ENCODE results near the gene ITGA4. TPM values are rescaled to one million over a fixed set of nuclear protein-coding genes. Genes with fewer than 3 reads are reported as not detected.

The ITGA4 gene
- polyA plus RNA-seq, 2 of the 4 experiments (the other 2 are of a cell fraction), result 1.7 to 2.5 TPM

- no peak for TF ChIP-seq KDM1A (IDR thresholded peaks at IDR 0.05; ENCODE audit: low read depth)
- POLR2A ChIA-PET, result no interaction called here
- FAIRE-seq, result no peak
These were observed 36.7 kb upstream of the ITGA4 start for GRCh38 chr2:181420259-181421130.

DNA sequence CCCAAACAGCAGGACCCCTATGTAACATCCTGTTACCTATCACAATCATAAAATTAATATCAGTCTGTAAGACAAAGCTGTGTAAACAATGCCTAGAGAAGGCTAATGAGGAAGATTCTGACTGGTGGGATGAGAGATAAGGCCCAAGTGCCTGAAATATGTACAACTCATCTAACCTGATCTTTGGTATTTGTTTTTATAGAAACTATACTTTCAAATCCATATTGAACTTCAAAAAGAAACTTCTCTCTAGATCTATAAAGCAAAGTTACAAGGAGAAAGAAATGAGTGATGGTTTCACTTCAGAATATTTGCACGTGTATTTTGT lies 36.1 kb upstream of the ITGA4 start:
- FAIRE-seq, result no peak
- Histone ChIP-seq H3K4me3 (no peak overlapping the region), H3K4me2 (no peak overlapping the region), H3K4me1 (no peaks in the 10 kb centered on the region), H3K9me3 (no peaks in the 10 kb centered on the region), H3K27ac (no peak overlapping the region)
- ChIA-PET POLR2A (no interaction called here), CTCF (no interaction called here)
- no peak for DNase-seq (ENCODE audit: low read depth in 1 of 2, low spot score in 1 of 2)
- ATAC-seq, result no peak
- TF ChIP-seq RARB (CRISPR knock-in tag; IDR thresholded peaks at IDR 0.05), result no peak
- TF ChIP-seq, protein P1, sequence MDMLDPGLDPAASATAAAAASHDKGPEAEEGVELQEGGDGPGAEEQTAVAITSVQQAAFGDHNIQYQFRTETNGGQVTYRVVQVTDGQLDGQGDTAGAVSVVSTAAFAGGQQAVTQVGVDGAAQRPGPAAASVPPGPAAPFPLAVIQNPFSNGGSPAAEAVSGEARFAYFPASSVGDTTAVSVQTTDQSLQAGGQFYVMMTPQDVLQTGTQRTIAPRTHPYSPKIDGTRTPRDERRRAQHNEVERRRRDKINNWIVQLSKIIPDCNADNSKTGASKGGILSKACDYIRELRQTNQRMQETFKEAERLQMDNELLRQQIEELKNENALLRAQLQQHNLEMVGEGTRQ (IDR thresholded peaks at IDR 0.05), result no peak
- TF ChIP-seq, protein P2, sequence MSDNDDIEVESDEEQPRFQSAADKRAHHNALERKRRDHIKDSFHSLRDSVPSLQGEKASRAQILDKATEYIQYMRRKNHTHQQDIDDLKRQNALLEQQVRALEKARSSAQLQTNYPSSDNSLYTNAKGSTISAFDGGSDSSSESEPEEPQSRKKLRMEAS (IDR thresholded peaks at IDR 0.05), result no peak
- TF ChIP-seq EHMT2 (IDR thresholded peaks at IDR 0.05; ENCODE audit: low read depth), result no peak
- TF ChIP-seq, protein P3, sequence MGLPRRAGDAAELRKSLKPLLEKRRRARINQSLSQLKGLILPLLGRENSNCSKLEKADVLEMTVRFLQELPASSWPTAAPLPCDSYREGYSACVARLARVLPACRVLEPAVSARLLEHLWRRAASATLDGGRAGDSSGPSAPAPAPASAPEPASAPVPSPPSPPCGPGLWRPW (IDR thresholded peaks at IDR 0.05), result no peak
- TF ChIP-seq CBX8 (IDR thresholded peaks at IDR 0.05), result no peak
- TF ChIP-seq EHF (CRISPR knock-in tag; IDR thresholded peaks at IDR 0.05), result no peak
- no peak for TF ChIP-seq EP300 (IDR thresholded peaks at IDR 0.05)
- TF ChIP-seq SMC3 (IDR thresholded peaks at IDR 0.05), result no peak
- no peak for TF ChIP-seq PHF8 (IDR thresholded peaks at IDR 0.05; ENCODE audit: borderline replicate concordance, low read depth)
- TF ChIP-seq, protein P4, sequence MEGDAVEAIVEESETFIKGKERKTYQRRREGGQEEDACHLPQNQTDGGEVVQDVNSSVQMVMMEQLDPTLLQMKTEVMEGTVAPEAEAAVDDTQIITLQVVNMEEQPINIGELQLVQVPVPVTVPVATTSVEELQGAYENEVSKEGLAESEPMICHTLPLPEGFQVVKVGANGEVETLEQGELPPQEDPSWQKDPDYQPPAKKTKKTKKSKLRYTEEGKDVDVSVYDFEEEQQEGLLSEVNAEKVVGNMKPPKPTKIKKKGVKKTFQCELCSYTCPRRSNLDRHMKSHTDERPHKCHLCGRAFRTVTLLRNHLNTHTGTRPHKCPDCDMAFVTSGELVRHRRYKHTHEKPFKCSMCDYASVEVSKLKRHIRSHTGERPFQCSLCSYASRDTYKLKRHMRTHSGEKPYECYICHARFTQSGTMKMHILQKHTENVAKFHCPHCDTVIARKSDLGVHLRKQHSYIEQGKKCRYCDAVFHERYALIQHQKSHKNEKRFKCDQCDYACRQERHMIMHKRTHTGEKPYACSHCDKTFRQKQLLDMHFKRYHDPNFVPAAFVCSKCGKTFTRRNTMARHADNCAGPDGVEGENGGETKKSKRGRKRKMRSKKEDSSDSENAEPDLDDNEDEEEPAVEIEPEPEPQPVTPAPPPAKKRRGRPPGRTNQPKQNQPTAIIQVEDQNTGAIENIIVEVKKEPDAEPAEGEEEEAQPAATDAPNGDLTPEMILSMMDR (IDR thresholded peaks at IDR 0.05), result no peak
- no peak for TF ChIP-seq KDM1A (IDR thresholded peaks at IDR 0.05; ENCODE audit: low read depth)
- TF ChIP-seq MAFK (IDR thresholded peaks at IDR 0.05; ENCODE audit: partially characterized antibody), result no peak
- no peak for TF ChIP-seq POLR2AphosphoS2 (conservative IDR thresholded peaks at IDR 0.05; ENCODE audit: low read length)
- no peak for TF ChIP-seq JUNB (IDR thresholded peaks at IDR 0.05)
- 70% methylated on average over 1 of the region's 1 CpG for WGBS (ENCODE audit: missing lambda C conversion rate)

More at GRCh38 chr2:181420259-181421130, 36.7 kb upstream of the ITGA4 start:
- Histone ChIP-seq H3K9me3 (no peaks in the 10 kb centered on the region), H3K27ac (no peak overlapping the region), H3K4me1 (no peaks in the 10 kb centered on the region), H3K4me2 (no peak overlapping the region), H3K4me3 (no peak overlapping the region)
- DNase-seq (ENCODE audit: low read depth in 1 of 2, low spot score in 1 of 2) (no peak), ATAC-seq (no peak)
- 56% methylated on average over 6 of the region's 6 CpGs for WGBS (ENCODE audit: missing lambda C conversion rate)
- CTCF ChIA-PET, result no interaction called here

DNA sequence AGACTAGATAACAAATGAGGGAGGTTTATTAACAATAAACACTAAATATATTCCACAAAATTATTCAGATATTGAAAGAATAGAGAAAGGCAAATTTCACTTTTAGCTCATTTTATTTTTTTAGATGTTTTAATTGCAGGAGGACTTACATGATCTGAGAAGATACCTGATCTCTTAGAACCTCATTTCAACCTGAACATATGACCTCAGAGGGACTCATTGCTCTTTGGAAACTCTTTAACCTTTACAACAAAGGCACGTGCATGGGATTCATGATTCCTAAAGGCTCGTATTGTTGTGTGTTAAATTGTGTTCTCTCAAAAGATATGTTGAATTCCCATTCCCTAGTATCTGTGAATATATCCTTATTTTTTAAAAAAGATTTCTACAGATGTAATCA lies 35.7 kb upstream of the ITGA4 start:
- ChIA-PET CTCF (no interaction called here), POLR2A (no interaction called here)
- Histone ChIP-seq H3K27ac (no peak overlapping the region), H3K4me2 (no peak overlapping the region), H3K4me1 (no peaks in the 10 kb centered on the region), H3K4me3 (no peak overlapping the region), H3K9me3 (no peaks in the 10 kb centered on the region)
- WGBS (ENCODE audit: missing lambda C conversion rate), result 16% methylated on average over 2 of the region's 2 CpGs
- TF ChIP-seq BHLHE40 (IDR thresholded peaks at IDR 0.05; ENCODE audit: low read depth, low read length) (no peak), EHF (CRISPR knock-in tag; IDR thresholded peaks at IDR 0.05) (no peak), PHF8 (IDR thresholded peaks at IDR 0.05; ENCODE audit: borderline replicate concordance, low read depth) (no peak), HDAC2 (IDR thresholded peaks at IDR 0.05) (no peak), JUNB (IDR thresholded peaks at IDR 0.05) (no peak), NR3C1 (IDR thresholded peaks at IDR 0.05) (no peak), FOSB (CRISPR knock-in tag; IDR thresholded peaks at IDR 0.05) (no peak), CHD4 (IDR thresholded peaks at IDR 0.05; ENCODE audit: borderline replicate concordance) (no peak), HOXB13 (CRISPR knock-in tag; IDR thresholded peaks at IDR 0.05; ENCODE audit: low read depth) (no peak), E2F6 (IDR thresholded peaks at IDR 0.05; ENCODE audit: borderline replicate concordance, low read depth) (no peak)
- no peak for DNase-seq (ENCODE audit: low read depth in 1 of 2, low spot score in 1 of 2)
- no peak for FAIRE-seq
- ATAC-seq, result no peak

Measured in A549 (cell line).